HPDE6-E6E7 (cell line): ENCODE results near the gene SLC44A3.

ENCODE experiments used
- DNase-seq: peaks from one replicate; pipeline ENCODE4 v3.0.0; 2011; ENCODE audit warnings: missing footprints; ENCODE audit errors: extremely low spot score

Gene SLC44A3

GRCh38 chr1:94801919-94802546 is 18.1 kb upstream of the SLC44A3 start:
- DNase-seq = peak; percentile 64

GRCh38 chr1:94803106-94803505 is 17.1 kb upstream of the SLC44A3 start:
- no peak for DNase-seq

- DNase-seq = no peak
These were observed 16.4 kb upstream of the SLC44A3 start for GRCh38 chr1:94803517-94804441.

- no peak for DNase-seq
These were observed 15.7 kb upstream of the SLC44A3 start for GRCh38 chr1:94804442-94804837.

- DNase-seq = peak; percentile 39
These were observed 14.2 kb upstream of the SLC44A3 start for GRCh38 chr1:94805912-94806311.

- no peak for DNase-seq
These were observed 13.7 kb upstream of the SLC44A3 start for GRCh38 chr1:94806441-94806871.

- no peak for DNase-seq
These were observed 12.2 kb upstream of the SLC44A3 start for GRCh38 chr1:94807742-94808491.

- DNase-seq = no peak
These were observed 11.5 kb upstream of the SLC44A3 start for GRCh38 chr1:94808669-94809068.

GRCh38 chr1:94812985-94813384 is 7.2 kb upstream of the SLC44A3 start:
- no peak for DNase-seq

GRCh38 chr1:94816030-94816429 is 4.1 kb upstream of the SLC44A3 start:
- no peak for DNase-seq

GRCh38 chr1:94817712-94818111 is 2.4 kb upstream of the SLC44A3 start:
- DNase-seq = no peak

GRCh38 chr1:94819238-94819944 is 766 bp upstream of the SLC44A3 start:
- DNase-seq = no peak

GRCh38 chr1:94820936-94821335 is 779 bp downstream of the SLC44A3 start:
- DNase-seq = no peak

GRCh38 chr1:94821636-94822305 is 1.6 kb downstream of the SLC44A3 start:
- DNase-seq = no peak

GRCh38 chr1:94823116-94823515 is 3.0 kb downstream of the SLC44A3 start:
- DNase-seq = no peak

GRCh38 chr1:94825936-94826335 is 5.8 kb downstream of the SLC44A3 start:
- DNase-seq = no peak

GRCh38 chr1:94827434-94827833 is 7.3 kb downstream of the SLC44A3 start:
- no peak for DNase-seq

- DNase-seq = no peak
These were observed 8.1 kb downstream of the SLC44A3 start for GRCh38 chr1:94828251-94828650.

GRCh38 chr1:94831641-94832040 is 11.5 kb downstream of the SLC44A3 start:
- no peak for DNase-seq

GRCh38 chr1:94832446-94832845 is 12.3 kb downstream of the SLC44A3 start:
- no peak for DNase-seq

GRCh38 chr1:94832931-94833585 is 12.9 kb downstream of the SLC44A3 start:
- no peak for DNase-seq
